LNCAP (cell line): Measurements from ENCODE around the gene DDX46.

ENCODE experiments used
- CTCF ChIP-seq: fragments of 450-650 bp; IDR thresholded peaks from 2 replicates; pipeline ENCODE4 v1.5.1; 2017; ENCODE audit warnings: mild to moderate bottlenecking

DDX46 gene

GRCh38 chr5:134879456-134879855 lies 120.9 kb downstream of the DDX46 start:
- no peak for TF ChIP-seq CTCF
